ENCODE data around the gene CYB561D1.
A peak's percentile ranks its signal among the peaks of the same experiment; 100 is the strongest.
"Not testable (repeated sequence)": the region's sequence is repeated elsewhere in the genome, so short reads cannot be mapped to it uniquely, and the experiment has no call there.

CYB561D1 gene, protein sequence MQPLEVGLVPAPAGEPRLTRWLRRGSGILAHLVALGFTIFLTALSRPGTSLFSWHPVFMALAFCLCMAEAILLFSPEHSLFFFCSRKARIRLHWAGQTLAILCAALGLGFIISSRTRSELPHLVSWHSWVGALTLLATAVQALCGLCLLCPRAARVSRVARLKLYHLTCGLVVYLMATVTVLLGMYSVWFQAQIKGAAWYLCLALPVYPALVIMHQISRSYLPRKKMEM

DNA sequence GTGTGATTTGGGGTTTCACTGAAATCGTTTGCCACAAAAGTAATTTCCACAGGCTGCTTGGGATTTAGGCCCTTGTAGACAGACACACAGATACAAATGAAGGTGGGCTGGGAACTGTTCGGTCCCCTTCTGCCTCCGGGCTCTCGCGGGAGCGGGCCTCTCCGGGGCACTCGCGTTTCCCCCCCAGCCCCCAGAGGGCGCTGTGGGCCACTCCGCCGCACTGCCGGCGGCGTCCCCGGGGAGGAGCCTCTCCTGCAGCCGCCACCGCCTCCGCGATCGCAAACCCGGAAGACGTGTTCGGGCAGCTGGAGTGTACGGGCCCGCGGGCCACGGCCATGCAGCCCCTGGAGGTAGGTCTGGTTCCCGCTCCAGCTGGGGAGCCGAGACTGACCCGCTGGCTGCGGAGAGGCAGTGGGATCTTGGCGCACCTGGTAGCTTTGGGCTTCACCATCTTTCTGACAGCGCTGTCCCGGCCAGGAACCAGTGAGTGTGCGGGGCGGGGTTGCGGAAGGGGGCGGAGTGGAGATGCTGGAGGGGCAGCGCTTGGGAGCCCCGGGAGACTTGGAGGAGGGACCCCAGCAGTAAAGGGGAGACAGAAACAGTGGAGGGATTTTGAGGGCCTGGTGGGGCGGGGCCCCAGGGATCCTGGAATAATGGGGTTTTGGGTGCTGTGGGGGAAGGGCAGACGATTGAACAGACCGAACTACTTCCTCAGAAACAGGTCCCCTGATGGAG lies at the start of gene CYB561D1:
Gene CYB561D1, plus strand, starts transcription at position 290 of the 735 bp plus-strand sequence. Its CDS starts 46 bp downstream, at position 336.
- peak; percentile 85 for DNase-seq (ENCODE audit: low read depth)

DNA sequence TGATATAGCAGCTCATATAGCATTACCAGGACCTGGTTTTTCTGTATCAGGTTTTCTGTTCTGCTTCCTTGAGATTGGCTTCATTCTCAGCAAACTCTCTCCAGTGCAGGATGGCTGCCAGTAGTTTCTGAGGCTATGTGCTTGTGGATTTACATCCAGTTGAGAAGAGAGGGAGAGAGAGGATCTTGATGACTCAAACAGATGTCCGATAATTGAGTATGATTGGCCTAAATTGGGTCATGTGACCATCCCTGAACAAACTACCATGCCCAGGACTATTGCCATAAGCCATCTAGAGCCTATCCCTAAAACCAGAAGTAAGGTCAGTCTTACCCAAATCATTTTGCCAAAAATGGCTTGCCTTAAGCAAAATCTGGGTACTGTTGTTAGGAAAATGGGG lies 49.5 kb upstream of the CYB561D1 start:
- DNase-seq (ENCODE audit: low read depth): no peak

DNA sequence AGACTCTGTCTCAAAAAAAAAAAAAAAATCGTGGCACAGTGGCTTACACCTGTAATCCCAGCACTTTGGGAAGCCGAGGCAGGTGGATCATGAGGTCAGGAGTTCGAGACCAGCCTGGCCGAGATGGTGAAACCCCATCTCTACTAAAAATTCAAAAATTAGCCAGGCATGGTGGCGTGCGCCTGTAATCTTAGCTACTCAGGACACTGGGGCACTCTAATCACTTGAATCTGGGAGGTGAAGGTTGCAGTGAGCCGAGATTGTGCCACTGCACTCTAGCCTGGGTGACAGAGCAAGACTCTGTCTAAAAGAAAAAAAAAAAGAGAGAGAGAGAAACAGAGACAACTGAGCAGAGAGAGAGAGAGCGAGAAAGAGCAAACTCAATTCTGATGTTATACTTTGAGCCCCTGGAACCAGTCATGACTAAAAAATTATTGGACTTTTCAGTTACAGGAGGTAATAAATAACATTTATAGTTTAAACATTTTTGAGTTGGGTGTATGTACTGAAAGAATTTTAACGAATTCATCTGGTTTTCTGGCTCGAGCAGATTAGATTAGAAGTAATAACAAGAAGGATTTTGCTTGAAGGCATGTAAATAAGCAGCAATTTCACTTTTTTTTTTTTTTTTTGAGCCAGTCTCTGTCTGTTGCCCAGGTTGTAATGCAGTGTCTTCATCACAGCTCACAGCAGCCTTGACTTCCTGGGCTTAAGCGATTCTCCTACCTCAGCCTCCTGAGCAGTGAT lies 47.8 kb upstream of the CYB561D1 start:
- DNase-seq (ENCODE audit: low read depth): not testable (repeated sequence)

DNA sequence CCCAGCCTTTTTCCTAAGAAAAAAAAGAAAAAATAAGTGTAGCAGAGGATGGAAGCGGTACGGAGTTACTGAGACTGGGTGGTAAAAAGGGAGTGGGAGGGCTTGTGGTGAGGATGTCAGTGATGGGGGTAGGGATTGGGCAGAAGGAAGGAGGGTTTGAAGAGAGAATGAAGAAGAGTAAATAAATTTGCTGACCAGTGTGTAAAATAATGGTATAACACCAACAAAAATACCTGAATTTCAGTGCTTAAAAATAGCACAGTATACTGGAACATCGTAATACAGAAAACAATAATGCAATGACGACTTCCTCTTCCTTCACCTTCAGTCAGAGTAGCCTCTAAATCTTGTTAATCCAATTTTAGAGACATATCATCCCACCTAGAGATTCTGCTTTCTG lies 46.4 kb upstream of the CYB561D1 start:
- DNase-seq (ENCODE audit: low read depth): no peak

GRCh38 chr1:109454497-109455133 lies 39.3 kb upstream of the CYB561D1 start:
- DNase-seq (ENCODE audit: low read depth): no peak

- DNase-seq (ENCODE audit: low read depth): no peak
Measured at GRCh38 chr1:109457819-109458218, 36.1 kb upstream of the CYB561D1 start.

- DNase-seq (ENCODE audit: low read depth): no peak
Measured at GRCh38 chr1:109466125-109466451, 27.8 kb upstream of the CYB561D1 start.

DNA sequence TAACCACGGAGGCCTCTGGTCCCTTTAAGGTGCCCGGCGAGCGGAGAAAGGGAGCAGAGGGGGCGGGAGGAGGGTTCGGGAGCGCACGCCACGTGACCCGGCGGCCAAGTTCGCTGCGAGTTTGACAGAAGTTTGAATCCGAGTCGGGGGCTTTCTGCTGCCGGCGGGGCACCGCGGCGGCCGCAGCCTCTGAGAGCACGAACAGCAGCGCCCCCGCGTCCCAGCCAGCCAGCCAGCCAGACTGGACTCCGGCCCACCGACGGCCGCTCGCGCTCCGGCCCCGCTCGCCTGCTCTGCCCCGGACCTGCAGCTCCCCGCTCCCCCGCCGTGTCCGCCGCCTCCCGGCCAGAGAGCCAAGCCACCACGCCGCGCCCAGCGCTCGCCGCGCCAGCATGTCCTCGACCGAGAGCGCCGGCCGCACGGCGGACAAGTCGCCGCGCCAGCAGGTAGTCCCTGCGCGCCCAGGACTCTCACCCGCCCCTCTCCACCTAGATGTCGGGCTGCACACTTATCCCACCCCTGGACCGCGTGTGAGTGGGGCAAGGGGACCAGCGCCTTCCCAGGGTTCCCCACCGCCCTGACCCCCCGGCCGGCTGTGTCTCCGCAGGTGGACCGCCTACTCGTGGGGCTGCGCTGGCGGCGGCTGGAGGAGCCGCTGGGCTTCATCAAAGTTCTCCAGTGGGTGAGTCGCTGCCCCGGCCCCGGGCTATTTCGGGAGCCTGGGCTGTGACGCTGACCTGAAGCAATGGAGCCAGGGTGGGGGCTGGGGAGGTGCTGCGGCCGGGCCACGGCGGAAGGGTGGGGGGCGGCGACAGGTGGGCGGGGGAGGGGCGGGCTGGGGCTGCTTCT lies 27.2 kb upstream of the CYB561D1 start, which contains the start of gene SYPL2:
Gene SYPL2, plus strand, starts transcription at position 95 of the 849 bp plus-strand sequence. Its CDS starts 298 bp downstream, at position 393.
- DNase-seq (ENCODE audit: low read depth): no peak

GRCh38 chr1:109467301-109467777 lies 26.6 kb upstream of the CYB561D1 start:
- no peak for DNase-seq (ENCODE audit: low read depth)

DNA sequence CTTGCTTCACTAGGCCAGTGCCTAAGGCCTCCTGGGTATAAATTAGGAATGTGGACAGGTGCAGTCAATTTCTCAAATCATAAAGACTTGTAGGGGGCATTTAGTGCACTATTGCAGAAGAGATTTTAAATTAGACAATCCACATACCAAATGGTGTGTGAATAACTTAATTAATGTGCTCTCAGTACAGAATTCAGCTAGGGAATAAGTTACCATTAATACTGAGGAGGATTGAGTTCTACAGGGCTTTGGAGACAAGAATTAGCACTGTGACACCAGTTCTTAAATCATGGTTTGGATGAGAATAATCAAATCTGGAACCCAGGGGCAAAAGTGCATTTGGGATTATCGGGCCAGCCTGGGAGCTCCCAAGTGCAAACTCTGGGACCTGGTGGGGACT lies 25.8 kb upstream of the CYB561D1 start:
- DNase-seq (ENCODE audit: low read depth): no peak

GRCh38 chr1:109468903-109469302 lies 25.0 kb upstream of the CYB561D1 start:
- DNase-seq (ENCODE audit: low read depth): no peak

- no peak for DNase-seq (ENCODE audit: low read depth)
Measured at GRCh38 chr1:109470245-109470644, 23.6 kb upstream of the CYB561D1 start.

DNA sequence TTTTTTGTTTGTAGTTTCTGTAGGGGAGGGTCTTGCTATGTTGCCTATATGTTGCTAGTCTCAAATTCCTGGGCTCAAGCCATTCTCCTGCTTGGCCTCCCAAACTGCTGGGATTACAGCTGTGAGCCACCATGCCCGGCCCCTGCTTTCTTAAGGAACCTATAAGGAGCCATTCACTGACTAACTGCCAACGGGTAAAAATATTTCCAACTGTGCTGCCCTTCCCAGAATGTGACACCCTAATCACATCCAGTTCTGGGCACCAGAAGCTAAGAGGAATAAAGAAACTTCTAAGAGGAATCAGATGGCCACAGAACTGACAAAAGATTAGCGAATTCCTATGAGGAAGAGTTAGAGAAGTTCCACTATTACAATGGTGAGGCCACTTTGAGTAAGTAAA lies 21.1 kb upstream of the CYB561D1 start:
- DNase-seq (ENCODE audit: low read depth): no peak

DNA sequence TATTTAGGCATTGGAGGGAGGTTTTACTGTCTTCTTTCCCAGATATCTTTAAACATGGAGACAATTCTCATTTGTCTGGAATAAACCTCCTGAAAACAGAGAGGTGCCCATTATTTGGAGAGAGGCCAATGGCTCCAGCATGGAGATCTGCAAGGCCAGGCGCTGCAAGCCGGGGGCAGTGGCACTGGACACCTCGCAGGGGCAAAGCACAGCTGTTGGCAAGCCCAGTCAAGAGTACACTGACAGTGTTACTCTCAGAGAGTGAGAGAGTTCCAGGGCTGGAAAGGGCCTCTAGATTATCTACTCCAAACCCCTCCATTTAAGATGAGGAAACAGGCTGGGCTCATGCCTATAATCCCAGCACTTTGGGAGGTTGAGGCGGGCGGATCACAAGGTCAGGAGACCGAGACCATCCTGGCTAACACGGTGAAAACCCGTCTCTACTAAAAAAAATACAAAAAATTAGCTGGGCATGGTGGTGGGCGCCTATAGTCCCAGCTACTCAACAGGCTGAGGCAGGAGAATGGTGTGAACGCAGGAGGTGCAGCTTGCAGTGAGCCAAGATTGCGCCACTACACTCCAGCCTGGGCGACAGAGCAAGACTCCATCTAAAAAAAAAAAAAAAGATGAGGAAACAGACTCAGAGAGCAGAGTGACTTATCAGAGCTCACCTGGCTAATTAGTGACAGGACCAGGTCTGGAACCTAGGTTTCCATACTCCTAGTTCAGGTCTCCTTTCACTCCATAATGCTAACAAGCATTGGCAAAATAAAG lies 20.4 kb upstream of the CYB561D1 start:
- not testable (repeated sequence) for DNase-seq (ENCODE audit: low read depth)

GRCh38 chr1:109474697-109475096 lies 19.2 kb upstream of the CYB561D1 start:
- no peak for DNase-seq (ENCODE audit: low read depth)

DNA sequence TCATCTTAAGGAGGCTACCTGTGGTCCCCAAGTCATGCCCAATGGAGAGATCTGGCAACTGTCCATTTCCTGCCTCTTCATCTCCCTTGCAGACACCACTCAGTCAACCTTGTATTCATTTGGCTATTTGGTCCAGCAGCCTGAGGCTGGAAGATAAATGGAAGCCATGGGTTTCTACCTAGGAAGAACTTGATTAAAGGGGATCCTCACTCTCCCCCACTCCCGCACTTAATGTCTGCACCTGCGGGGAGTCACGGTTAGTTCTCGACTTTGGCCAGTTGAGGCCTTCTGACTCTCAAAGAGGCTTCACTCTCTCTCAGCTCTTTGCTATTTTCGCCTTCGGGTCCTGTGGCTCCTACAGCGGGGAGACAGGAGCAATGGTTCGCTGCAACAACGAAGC lies 18.6 kb upstream of the CYB561D1 start:
- DNase-seq (ENCODE audit: low read depth): no peak

- no peak for DNase-seq (ENCODE audit: low read depth)
Measured at GRCh38 chr1:109476825-109477224, 17.1 kb upstream of the CYB561D1 start.

DNA sequence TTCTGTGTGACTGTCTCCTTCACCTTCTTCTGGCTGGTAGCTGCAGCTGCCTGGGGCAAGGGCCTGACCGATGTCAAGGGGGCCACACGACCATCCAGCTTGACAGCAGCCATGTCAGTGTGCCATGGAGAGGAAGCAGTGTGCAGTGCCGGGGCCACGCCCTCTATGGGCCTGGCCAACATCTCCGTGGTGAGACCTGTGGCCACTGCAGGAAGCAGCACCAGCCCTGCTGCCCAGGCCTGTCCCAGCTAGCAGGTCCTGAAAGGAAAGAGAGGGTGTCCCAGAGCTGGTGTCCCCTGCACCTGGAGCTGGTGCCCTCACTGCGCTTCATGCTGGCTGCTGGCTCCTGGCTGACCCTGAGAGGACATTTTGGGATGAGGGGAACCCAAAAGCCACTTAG lies 16.1 kb upstream of the CYB561D1 start:
- no peak for DNase-seq (ENCODE audit: low read depth)

GRCh38 chr1:109478806-109479205 lies 15.1 kb upstream of the CYB561D1 start:
- DNase-seq (ENCODE audit: low read depth): no peak

- no peak for DNase-seq (ENCODE audit: low read depth)
Measured at GRCh38 chr1:109479311-109479710, 14.6 kb upstream of the CYB561D1 start.

DNA sequence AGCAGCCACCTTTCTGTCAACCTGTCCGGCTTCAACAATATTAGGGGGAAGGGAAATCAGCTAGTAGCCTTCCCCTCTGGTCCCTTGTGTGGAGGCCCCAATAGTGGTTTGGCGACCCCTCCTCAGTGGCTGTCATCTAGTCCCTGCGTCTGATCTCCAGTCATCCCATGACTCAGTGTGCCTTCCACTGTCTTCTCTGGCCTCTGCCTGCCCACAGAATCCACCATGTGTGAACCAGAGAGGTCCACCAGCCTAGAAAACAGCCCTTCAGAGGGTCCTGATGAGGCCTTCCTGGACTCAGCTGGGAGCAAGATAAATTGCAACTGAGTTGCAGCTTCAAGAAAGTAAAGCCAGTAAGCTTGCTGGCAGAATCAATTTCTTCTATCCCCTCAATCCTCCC lies 14.0 kb upstream of the CYB561D1 start:
- DNase-seq (ENCODE audit: low read depth): no peak
